Esophagus squamous epithelium (tissue), 5 donors: ENCODE measurements around the gene PNN. TPM values are rescaled to one million over a fixed set of nuclear protein-coding genes. Genes with fewer than 3 reads are reported as not detected.
"Not testable (repeated sequence)": the region's sequence is repeated elsewhere in the genome, so short reads cannot be mapped to it uniquely, and the experiment has no call there.

Experiments
- DNase-seq: peaks from one replicate; lab custom pipeline; 2025; lab: John Stamatoyannopoulos, UW
- H3K27ac ChIP-seq, 4 donors: fragments of 200-600 bp; sonication (generic); one replicate each; pipeline ENCODE4 v1.5.1; 2016 to 2019; ENCODE audit warnings: mild to moderate bottlenecking in 1 of 4
- H3K27me3 ChIP-seq, 4 donors: fragments of 200-600 bp; sonication (generic); 1 replicate in 3 of 4; 2 replicates in 1 of 4; pipeline versions ENCODE4 v1.5.1 to v1.6.0; 2017 to 2021; ENCODE audit warnings: antibody characterized with exemption in 1 of 4
- H3K36me3 ChIP-seq, 3 donors: fragments of 200-600 bp; sonication (generic); one replicate each; pipeline ENCODE4 v1.5.1; 2016 to 2019
- H3K4me1 ChIP-seq, 3 donors: fragments of 200-600 bp; sonication (generic); one replicate each; pipeline ENCODE4 v1.5.1; 2017 to 2019
- H3K4me3 ChIP-seq, 4 donors: fragments of 200-600 bp; sonication (generic); 1 replicate in 3 of 4; 2 replicates in 1 of 4; pipeline ENCODE4 v1.5.1; 2016 to 2019; ENCODE audit warnings: mild to moderate bottlenecking in 2 of 4, moderate library complexity in 1 of 4
- H3K9me3 ChIP-seq, 3 donors: fragments of 200-600 bp; sonication (generic); one replicate each; pipeline ENCODE4 v1.5.1; 2016 to 2019
- POLR2A ChIP-seq, 4 donors: fragments of 450-650 bp; IDR thresholded peaks; one replicate each; pipeline ENCODE4 v1.6.1; 2017; ENCODE audit warnings: antibody characterized with exemption in 4 of 4, mild to moderate bottlenecking in 4 of 4, moderate library complexity in 3 of 4
- WGBS, 2 donors: methylation state at CpG; one replicate each; pipeline ENCODE4 v1.1.5; 2018; 5-methylcytosine and 5-hydroxymethylcytosine counted together
- intact Hi-C: fragments of 100-400 bp; cut with DNase I; formaldehyde crosslinking; loops from one replicate; pipeline ENCODE4 v1.15.0; 2022
- total RNA-seq, 4 donors: library from RNA; depleted of rRNA; stranded (reverse); fragments of >200 nt; gene quantifications; one replicate each; pipeline ENCODE4 v1.1.0, GENCODE V29; 2016
- TF ChIP-seq, protein P1 (sequence below), 6 experiments: fragments of 450-650 bp in 4 of 6; fragments of 200-600 bp in 2 of 6; sonication (generic) in 2 of 6; IDR thresholded peaks; one replicate each; pipeline ENCODE4 v1.5.1; 2016 to 2019; ENCODE audit warnings: antibody characterized with exemption in 6 of 6, mild to moderate bottlenecking in 4 of 6, moderate library complexity in 4 of 6
- donor health status: DM: yes; HTN: yes; CAD: no.

The PNN gene
- 10 to 100 TPM; 16.7 to 43.9 (median 24.8) TPM for total RNA-seq

DNA sequence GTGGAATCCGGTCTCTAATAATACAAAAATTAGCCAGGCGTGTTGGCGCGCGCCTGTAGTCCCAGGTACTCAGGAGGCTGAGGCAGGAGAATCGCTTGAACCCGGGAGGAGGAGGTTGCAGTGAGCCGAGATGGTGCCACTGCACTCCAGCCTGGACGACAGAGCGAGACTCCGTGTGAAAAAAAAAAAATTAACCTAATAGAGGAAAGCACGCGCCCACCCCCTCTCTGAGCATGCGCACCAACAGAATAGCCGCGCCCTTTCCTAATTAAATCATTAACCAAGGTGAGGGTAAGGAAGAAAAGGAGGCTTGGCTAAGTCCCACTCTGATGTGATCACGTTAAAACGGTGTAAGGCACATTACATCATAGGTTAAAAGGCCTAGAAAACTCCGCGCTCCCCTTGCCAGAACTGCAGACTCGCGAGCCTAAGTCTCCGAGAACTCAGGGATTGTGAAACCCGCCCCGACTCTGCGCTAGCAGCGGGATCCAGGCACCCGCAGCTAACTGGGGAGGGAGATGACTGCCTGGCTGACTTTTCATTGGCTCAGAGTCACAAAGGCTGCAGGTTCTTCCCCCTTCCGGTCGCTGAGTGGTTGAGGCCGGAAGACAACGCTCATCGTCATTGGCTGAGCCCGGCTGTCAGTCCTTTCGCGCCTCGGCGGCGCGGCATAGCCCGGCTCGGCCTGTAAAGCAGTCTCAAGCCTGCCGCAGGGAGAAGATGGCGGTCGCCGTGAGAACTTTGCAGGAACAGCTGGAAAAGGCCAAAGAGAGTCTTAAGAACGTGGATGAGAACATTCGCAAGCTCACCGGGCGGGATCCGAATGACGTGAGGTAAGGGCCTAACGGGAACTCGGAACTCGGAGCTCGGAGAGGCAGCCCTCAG is at the start of gene PNN:
Gene PNN (plus strand): TSS at position 695 of the 885 bp plus-strand sequence. CDS start 26 bp downstream, at position 721.
- 1 to 4% methylated on average over 11 to 22 of the region's 56 CpGs for WGBS, 2 donors
- Histone ChIP-seq H3K27me3 (no peaks in the 10 kb centered on the region), H3K4me1 (peaks cover 6 to 42% (median 23%) of the 10 kb centered on the region in 3 donors), H3K9me3 (no peaks in the 10 kb centered on the region), H3K4me3 (peak within 1 kb of the TSS; percentile 76 to 99 (median 84)), H3K27ac (peak within 1 kb of the TSS; percentile 94 to 98 (median 96)), H3K36me3 (peaks cover 13 to 34% (median 30%) of the 10 kb centered on the region in 3 donors)
- intact Hi-C loops: loop anchor here (5.0 to 10.0 kb wide), 2 partner anchors 92 to 260 kb away; partner anchors contain the start of gene FBXO33
- peak; percentile 89 for DNase-seq
- TF ChIP-seq POLR2A (IDR thresholded peaks at IDR 0.05): peak in 3 of 4 donors; percentile 89 to 96 (median 94)
- TF ChIP-seq, protein P1, sequence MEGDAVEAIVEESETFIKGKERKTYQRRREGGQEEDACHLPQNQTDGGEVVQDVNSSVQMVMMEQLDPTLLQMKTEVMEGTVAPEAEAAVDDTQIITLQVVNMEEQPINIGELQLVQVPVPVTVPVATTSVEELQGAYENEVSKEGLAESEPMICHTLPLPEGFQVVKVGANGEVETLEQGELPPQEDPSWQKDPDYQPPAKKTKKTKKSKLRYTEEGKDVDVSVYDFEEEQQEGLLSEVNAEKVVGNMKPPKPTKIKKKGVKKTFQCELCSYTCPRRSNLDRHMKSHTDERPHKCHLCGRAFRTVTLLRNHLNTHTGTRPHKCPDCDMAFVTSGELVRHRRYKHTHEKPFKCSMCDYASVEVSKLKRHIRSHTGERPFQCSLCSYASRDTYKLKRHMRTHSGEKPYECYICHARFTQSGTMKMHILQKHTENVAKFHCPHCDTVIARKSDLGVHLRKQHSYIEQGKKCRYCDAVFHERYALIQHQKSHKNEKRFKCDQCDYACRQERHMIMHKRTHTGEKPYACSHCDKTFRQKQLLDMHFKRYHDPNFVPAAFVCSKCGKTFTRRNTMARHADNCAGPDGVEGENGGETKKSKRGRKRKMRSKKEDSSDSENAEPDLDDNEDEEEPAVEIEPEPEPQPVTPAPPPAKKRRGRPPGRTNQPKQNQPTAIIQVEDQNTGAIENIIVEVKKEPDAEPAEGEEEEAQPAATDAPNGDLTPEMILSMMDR (IDR thresholded peaks at IDR 0.05): peak in 2 of 6 experiments; percentile 0 to 10

DNA sequence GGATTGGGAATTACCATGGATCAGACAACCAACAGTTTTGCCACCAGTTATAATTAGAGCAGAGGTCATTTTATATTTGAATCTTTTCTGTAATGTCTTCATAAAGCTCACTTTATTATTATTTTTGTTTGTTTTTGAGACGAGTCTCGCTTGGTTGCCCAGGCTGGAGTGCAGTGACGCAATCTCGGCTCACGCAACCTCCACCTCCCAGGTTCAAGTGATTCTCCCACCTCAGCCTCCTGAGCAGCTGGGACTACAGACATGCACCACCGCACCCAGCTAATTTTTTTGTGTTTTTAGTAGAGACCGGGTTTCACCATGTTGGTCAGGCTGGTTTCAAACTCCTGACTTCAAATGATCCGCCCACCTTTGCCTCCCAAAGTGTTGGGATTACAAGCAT is 37.2 kb upstream of the PNN start:
- H3K4me3 ChIP-seq, H3K9me3 ChIP-seq, H3K4me1 ChIP-seq, H3K27me3 ChIP-seq, H3K27ac ChIP-seq, DNase-seq, intact Hi-C loops: not testable (repeated sequence)
- 94 to 97% methylated on average over 8 of the region's 8 CpGs for WGBS, 2 donors
- peaks cover 0 to 95% (median 22%) of the 10 kb centered on the region in 3 donors for H3K36me3 ChIP-seq

DNA sequence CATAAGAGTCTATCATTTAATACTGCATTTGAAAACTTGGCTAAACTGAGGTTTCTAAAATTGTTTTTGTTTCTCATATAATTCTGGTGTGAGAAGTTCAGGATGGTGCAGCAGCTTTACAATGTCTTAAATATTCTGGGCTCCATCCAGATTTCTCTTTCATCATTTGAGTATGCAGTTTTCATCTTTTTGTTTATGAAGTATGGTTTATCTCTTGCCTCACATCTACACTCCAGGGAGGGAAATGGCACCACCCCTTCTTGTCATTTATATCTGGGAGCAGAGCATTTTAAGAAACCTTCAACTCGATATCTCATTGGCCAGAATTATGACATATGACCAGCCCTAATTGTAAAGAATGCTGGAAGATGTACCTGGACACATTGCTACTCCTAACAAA is 36.6 kb upstream of the PNN start:
- no peaks in the 10 kb centered on the region for H3K9me3 ChIP-seq
- H3K36me3 ChIP-seq: peaks cover 0 to 98% (median 22%) of the 10 kb centered on the region in 3 donors
- no peak overlapping the region for H3K27ac ChIP-seq
- H3K27me3 ChIP-seq: no peaks in the 10 kb centered on the region
- TF ChIP-seq POLR2A (IDR thresholded peaks at IDR 0.05): no peak
- TF ChIP-seq, protein P1 (IDR thresholded peaks at IDR 0.05): no peak
- H3K4me1 ChIP-seq: no peaks in the 10 kb centered on the region
- DNase-seq: no peak
- 73 to 85% methylated on average over 1 of the region's 1 CpG for WGBS, 2 donors
- intact Hi-C loops: no loop called here
- no peak overlapping the region for H3K4me3 ChIP-seq

DNA sequence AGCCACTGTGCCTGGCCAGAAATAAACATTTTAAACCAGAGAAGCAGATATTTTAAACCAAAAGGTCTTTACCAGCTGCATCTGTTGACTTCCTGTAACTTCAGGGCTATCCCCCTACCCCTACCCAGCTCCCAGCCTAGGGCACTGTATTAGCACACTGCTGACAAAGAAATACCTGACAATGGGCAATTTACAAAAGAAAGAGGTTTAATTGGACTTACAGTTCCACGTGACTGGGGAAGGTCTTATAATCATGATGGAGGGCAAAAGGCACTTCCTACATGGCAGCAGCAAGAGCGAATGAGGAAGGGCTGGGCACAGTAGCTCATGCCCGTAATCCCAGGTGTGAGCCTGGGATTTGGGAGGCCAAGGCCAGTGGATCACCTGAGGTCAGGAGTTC is 34.9 kb upstream of the PNN start:
- Histone ChIP-seq H3K27me3 (no peaks in the 10 kb centered on the region), H3K4me1 (no peaks in the 10 kb centered on the region), H3K4me3 (no peak overlapping the region), H3K9me3 (no peaks in the 10 kb centered on the region), H3K36me3 (peaks cover 0 to 82% (median 11%) of the 10 kb centered on the region in 3 donors), H3K27ac (no peak overlapping the region)
- TF ChIP-seq POLR2A (IDR thresholded peaks at IDR 0.05): no peak
- TF ChIP-seq, protein P1 (IDR thresholded peaks at IDR 0.05): no peak
- 81 to 97% methylated on average over 3 of the region's 3 CpGs for WGBS, 2 donors
- intact Hi-C loops: no loop called here
- no peak for DNase-seq

DNA sequence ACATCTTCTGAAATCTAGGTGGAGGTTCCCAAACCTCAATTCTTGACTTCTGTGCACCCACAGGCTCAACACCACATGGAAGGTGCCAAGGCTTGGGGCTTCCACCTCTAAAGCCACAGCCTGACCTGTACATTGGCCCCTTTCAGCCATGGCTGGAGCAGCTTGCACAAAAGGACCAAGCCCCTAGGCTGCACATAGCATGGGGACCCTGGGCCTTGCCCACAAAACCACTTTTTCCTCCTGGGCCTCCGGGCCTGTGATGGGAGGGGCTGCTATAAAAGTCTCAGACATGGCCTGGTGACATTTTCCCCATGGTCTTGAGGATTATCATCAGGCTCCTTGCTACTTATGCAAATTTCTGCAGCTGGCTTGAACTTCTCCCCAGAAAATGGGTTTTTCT is 33.4 kb upstream of the PNN start:
- intact Hi-C loops: not testable (repeated sequence)
- peaks cover 0 to 80% (median 10%) of the 10 kb centered on the region in 3 donors for H3K36me3 ChIP-seq
- WGBS, 2 donors: 63% methylated on average over 1 of the region's 1 CpG; no CpG with 5 or more reads in 1 of the 2 donors

DNA sequence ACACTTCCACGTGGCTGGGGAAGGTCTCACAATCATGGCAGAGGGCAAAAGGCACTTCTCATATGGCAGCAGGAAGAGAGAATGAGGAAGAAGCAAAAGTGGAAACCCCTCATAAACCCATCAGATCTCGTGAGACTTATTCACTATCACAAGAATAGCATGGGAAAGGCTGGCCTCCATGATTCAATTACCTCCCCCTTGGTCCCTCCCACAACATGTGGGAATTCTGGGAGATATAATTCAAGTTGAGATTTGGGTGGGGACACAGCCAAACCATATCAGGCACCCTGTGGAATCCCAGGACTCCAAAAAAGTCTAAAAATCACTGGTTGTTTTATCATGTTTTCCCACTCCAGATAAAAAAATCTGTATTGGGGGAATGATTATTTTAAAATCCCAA is 31.8 kb upstream of the PNN start:
- H3K27me3 ChIP-seq, H3K27ac ChIP-seq, intact Hi-C loops, H3K4me1 ChIP-seq, H3K9me3 ChIP-seq, H3K4me3 ChIP-seq, DNase-seq: not testable (repeated sequence)
- 52 to 71% methylated on average over 2 of the region's 2 CpGs for WGBS, 2 donors
- peaks cover 0 to 81% (median 0%) of the 10 kb centered on the region in 3 donors for H3K36me3 ChIP-seq

More for the DNA sequence above, 33.4 kb upstream of the PNN start:
- H3K9me3 ChIP-seq, H3K27me3 ChIP-seq, H3K27ac ChIP-seq, H3K4me3 ChIP-seq, H3K4me1 ChIP-seq, DNase-seq: not testable (repeated sequence)
